Umbilical cord (tissue), 2 donors: ENCODE results near the gene TSNAXIP1. TPM values are rescaled to one million over a fixed set of nuclear protein-coding genes. Genes with fewer than 3 reads are reported as not detected.
"Not testable (repeated sequence)": the region's sequence is repeated elsewhere in the genome, so short reads cannot be mapped to it uniquely, and the experiment has no call there.

Experiments
- DNase-seq: peaks from one replicate; pipeline ENCODE4 v3.0.0-alpha.2; 2015; ENCODE audit warnings: low spot score
- total RNA-seq: library from RNA; depleted of rRNA; stranded (reverse); fragments of >200 nt; gene quantifications from one replicate; pipeline ENCODE4 v1.2.3, GENCODE V29; 2014; ENCODE audit warnings: low replicate concordance; ENCODE audit not compliant: insufficient read depth

The TSNAXIP1 gene
- total RNA-seq, 1 donor from 2014 or later = 0.24 TPM

DNA sequence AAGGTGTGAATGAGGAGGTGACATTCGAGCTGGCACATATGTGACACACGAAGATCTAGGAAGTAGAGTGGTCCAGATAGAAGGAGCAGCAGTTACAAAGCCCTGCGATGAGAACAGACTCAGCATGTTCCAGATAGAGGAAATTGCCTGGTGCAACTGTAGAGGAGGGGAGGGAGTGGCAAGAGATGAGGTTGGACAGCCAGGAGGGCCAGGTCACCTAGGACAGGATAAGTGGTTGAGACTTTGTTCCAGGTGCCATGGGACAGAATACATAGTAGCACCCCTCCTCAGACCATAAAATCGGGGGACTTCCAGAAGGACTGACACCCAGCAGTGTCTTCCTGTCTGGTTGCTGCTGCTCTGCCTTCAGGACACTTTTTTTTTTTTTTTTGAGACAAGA lies 51.8 kb downstream of the TSNAXIP1 start:
- DNase-seq = no peak

DNA sequence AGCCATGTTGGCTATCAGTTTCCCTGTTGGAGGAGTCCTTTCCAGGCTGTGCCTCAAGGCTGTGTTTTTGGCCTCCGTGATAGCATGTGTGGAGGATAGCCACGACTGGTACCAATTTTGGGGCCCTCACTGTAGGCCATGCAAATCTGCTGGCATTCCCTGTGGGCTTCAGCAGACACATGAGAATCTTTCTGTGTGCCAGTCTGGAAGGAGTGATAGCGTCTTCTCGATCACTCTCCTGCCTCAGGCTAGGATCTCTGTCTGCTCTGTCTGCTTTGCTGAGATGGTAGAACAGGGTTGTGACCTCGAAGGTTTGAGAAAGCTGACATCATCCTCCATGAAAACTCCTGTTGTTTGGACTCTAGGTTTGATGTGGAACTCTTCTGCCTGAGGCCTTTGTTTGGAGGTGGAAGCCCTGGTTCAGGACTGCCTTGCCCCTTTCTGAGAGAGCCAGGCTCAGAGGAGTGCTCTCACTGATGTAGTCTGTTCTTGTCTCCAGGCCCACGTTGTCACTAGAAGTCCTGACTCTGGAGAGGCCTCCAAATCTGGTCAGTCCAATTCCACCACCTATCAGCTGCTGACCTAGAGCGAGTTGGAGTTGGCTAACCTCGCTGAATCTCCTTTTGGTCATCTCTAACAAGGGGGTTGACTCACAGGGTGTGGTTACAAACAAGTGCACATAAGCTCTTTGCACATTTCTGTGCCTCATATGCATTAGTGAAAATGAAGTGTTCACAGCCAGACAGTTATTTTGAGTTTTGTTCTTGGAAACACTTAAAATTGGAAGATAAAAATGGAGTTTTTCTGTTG lies 54.1 kb downstream of the TSNAXIP1 start:
- no peak for DNase-seq

GRCh38 chr16:67861877-67862276 lies 55.2 kb downstream of the TSNAXIP1 start:
- no peak for DNase-seq

GRCh38 chr16:67862623-67863583 lies 56.2 kb downstream of the TSNAXIP1 start:
- DNase-seq = peak; percentile 57

GRCh38 chr16:67864044-67864443 lies 57.4 kb downstream of the TSNAXIP1 start:
- DNase-seq = not testable (repeated sequence)

DNA sequence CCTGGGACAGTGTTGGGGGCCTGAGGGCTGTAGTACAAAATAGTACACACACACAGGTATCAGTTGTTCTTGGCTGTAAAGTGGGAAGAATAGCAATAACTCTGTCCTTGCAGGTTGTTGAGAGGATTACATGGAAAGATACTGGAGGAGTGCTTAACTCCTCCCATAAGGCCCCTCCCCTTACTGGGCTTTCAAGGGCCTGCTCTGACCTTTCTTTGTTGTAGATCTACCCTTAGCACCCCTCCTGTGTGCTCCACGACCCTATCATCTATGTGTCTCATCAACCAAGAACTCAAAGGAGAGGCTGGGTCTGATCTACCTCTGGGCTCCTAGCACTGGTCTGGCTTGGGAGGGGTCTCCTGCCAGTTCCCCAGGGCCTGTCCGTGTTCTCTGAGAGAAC lies 57.9 kb downstream of the TSNAXIP1 start:
- no peak for DNase-seq

- DNase-seq = no peak
These were observed 58.6 kb downstream of the TSNAXIP1 start for GRCh38 chr16:67865318-67865717.

GRCh38 chr16:67868290-67868689 lies 61.6 kb downstream of the TSNAXIP1 start:
- no peak for DNase-seq

DNA sequence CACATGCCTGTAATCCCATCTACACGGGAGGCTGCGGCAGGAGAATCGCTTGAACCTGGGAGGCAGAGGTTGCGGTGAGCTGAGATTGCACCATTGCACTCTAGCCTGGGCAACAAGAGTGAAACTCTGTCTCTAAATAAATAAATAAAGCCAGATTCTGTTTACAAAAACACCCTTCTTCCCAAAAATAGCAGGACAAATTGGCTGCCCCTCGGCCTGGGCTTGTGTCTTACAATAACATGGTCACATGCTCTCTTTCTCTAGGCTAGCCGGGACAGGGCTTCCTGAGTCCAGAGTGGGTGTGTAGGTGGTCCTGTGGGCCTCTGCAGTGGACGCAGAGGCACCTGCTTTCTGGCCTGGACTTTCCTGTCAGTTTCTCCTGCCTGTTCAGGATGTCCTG lies 63.0 kb downstream of the TSNAXIP1 start:
- no peak for DNase-seq

DNA sequence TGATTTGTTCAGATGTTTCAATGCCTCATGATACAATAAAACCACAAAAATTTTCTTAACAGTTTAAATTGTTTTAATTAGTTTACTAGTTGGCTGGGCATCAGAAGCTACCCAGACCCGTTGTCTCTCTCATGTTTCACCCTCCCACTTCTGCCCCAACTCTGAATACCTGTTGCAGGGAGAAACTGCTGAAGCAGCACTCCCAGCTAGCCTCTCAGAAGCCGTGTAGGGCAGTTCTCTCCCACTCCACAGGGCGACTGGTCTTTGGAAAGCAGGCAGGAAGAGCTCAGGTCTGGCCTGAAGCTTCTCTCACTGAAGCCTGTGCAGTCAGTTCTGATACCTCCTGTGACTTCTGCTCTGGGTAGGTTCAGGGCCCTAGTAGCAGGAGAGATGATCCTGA lies 64.6 kb downstream of the TSNAXIP1 start:
- no peak for DNase-seq

DNA sequence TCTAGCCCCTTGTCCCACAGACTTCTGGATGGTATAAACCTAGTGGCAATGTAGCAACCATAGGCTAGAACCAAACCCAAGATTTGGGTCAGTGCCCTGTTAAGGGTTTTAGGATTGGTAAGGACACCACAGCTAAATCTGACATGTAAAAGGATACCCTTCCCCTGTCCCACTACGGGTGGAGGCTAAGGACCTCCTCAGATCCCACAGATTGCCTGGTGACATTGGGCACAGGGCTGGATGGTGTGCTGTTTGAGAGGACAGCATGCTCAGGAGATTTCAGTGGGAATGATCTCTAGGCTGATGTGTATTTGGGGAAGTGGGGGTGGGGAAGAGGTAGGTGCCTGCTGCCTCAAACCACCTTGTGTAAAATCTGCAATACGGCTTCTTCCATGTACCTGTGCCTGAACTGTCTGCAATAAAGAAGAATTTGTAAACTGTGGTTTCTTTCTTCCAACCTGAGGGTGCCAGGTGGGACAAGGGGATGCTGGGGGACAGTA lies 65.5 kb downstream of the TSNAXIP1 start:
- DNase-seq = no peak

DNA sequence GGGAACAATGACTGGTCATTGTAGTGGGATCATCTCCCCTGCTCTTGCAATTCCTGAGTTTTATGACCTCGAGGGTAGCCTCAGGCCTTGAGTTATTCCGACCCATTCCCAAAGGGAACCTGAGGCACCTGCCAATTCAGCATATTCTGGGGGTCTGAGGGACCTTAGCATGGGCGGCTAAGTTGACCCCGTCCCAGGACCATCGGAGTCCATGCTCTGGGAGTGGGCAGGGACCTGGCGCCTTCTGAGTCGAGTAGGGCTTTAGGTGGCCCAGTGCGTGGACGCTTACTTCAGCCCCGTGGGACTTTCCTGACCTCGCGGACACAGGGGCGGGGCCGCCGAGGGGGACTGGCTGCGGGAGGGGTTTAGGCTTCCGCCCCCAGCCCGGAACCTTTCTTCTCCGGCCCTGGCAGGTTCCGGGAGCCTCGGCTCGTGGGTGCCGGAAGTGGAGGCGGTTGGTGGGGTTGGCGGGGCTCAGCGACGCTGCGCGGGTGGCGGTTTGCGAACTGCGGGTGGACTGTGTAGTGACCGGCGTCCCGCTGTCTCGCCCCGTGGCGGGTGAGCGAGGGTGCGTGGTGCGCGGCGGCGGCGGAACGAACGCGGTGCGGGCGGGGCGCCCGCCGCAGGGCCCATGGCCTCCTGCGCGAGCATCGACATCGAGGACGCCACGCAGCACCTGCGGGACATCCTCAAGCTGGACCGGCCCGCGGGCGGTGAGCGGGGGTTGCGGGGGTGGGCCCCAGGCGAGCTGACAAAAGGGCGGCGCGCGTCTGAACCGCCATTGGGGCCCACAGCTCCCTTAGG lies 66.1 kb downstream of the TSNAXIP1 start, which contains the start of gene EDC4:
Gene EDC4 (plus strand): TSS at position 422 of the 804 bp plus-strand sequence. CDS start 210 bp downstream, at position 632.
- DNase-seq = peak; percentile 75

DNA sequence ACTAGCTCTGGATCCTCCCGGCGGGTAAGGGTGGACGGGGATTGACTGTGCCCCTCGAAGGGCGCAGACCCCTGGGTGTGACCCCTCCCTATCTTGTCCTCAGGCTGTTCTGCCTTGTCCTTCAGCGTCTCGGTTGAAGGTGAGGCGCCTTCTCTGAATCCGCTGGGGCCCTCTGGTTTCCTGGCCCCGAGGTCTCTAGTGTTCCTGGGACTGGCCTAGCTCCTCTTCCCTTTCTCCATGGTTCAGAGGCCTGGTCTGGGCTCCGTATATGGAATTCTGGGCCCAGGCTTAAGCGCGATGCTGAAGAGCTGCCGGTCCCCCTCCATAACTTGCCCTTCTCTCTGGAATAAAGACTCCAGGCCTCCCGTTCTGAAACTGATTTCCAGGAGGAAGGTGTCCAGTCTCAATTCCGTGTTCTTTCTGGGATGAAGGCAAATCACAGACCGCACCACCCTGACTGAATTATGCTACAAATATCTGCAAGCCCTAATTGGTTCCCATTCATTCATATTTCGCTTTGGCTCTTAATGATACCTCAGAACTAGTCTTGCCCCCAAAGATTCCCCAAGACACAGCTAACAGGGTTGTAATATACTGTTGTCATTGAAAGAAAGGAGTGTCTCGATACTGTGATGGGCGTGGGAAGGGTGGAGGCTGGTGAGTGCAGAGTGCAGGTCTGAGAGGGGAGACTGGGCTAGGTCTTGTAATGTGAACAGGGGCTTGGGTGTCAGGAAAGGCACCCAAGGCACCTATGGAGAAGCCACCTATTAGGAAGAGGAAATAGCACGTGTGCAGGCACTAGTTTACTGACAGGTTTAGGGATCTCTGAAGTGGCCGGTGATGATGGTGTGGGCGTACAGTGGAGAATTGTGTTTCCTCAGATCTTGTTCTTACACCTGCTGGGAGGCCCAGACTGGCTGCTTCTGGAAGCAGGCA lies 67.0 kb downstream of the TSNAXIP1 start:
- no peak for DNase-seq

GRCh38 chr16:67874372-67874771 lies 67.7 kb downstream of the TSNAXIP1 start:
- no peak for DNase-seq

GRCh38 chr16:67877064-67877463 lies 70.4 kb downstream of the TSNAXIP1 start:
- no peak for DNase-seq

Other genes with a start within 250 kb of the TSNAXIP1 start
- gene CTCF, start 244.4 kb upstream of the TSNAXIP1 start, total RNA-seq = 31.1 TPM
- 0.48 TPM for gene CARMIL2, start 161.7 kb upstream of the TSNAXIP1 start, total RNA-seq
- gene ACD, start 146.6 kb upstream of the TSNAXIP1 start, total RNA-seq = 11.3 TPM
- 1.9 TPM for gene PARD6A, start 145.9 kb upstream of the TSNAXIP1 start, total RNA-seq
- gene ENKD1, start 140.1 kb upstream of the TSNAXIP1 start, total RNA-seq = 5.1 TPM
- 1.7 TPM for gene C16orf86, start 140.1 kb upstream of the TSNAXIP1 start, total RNA-seq
- gene GFOD2, start 87.6 kb upstream of the TSNAXIP1 start, total RNA-seq = 14.0 TPM
- 2.4 TPM for gene RANBP10, start 329 bp upstream of the TSNAXIP1 start, total RNA-seq
- 32.3 TPM for gene THAP11, start 35.4 kb downstream of the TSNAXIP1 start, total RNA-seq
- 112 TPM for gene NUTF2, start 40.0 kb downstream of the TSNAXIP1 start, total RNA-seq
- 70.1 TPM for gene CENPT, start 40.8 kb downstream of the TSNAXIP1 start, total RNA-seq
- gene EDC4, start 66.2 kb downstream of the TSNAXIP1 start, total RNA-seq = 79.0 TPM
- gene NRN1L, start 78.0 kb downstream of the TSNAXIP1 start, total RNA-seq = not detected
- gene PSKH1, start 86.4 kb downstream of the TSNAXIP1 start, total RNA-seq = 11.3 TPM
- 0.48 TPM for gene CTRL, start 125.0 kb downstream of the TSNAXIP1 start, total RNA-seq
- 29.9 TPM for gene PSMB10, start 130.0 kb downstream of the TSNAXIP1 start, total RNA-seq
- 22.1 TPM for gene LCAT, start 137.2 kb downstream of the TSNAXIP1 start, total RNA-seq
- 40.0 TPM for gene SLC12A4, start 161.7 kb downstream of the TSNAXIP1 start, total RNA-seq
- gene DPEP3, start 173.6 kb downstream of the TSNAXIP1 start, total RNA-seq = not detected
- gene DPEP2, start 192.6 kb downstream of the TSNAXIP1 start, total RNA-seq = 5.1 TPM
- gene DPEP2NB, start 209.0 kb downstream of the TSNAXIP1 start, total RNA-seq = not detected
- gene DDX28, start 216.3 kb downstream of the TSNAXIP1 start, total RNA-seq = 12.3 TPM
- gene DUS2, start 216.4 kb downstream of the TSNAXIP1 start, total RNA-seq = 5.8 TPM